VCaP (cell line): ENCODE measurements around the gene CAMTA2.
A peak's percentile ranks its signal among the peaks of the same experiment; 100 is the strongest.
"Not testable (repeated sequence)": the region's sequence is repeated elsewhere in the genome, so short reads cannot be mapped to it uniquely, and the experiment has no call there.

Experiments used
- H3K27ac ChIP-seq: fragments of 450-650 bp; 2 replicates; pipeline ENCODE4 v1.5.1; 2017
- CTCF ChIP-seq: fragments of 450-650 bp; conservative IDR thresholded peaks from 2 replicates; pipeline ENCODE4 v1.5.1; 2017; ENCODE audit warnings: mild to moderate bottlenecking, moderate library complexity

CAMTA2 gene

DNA sequence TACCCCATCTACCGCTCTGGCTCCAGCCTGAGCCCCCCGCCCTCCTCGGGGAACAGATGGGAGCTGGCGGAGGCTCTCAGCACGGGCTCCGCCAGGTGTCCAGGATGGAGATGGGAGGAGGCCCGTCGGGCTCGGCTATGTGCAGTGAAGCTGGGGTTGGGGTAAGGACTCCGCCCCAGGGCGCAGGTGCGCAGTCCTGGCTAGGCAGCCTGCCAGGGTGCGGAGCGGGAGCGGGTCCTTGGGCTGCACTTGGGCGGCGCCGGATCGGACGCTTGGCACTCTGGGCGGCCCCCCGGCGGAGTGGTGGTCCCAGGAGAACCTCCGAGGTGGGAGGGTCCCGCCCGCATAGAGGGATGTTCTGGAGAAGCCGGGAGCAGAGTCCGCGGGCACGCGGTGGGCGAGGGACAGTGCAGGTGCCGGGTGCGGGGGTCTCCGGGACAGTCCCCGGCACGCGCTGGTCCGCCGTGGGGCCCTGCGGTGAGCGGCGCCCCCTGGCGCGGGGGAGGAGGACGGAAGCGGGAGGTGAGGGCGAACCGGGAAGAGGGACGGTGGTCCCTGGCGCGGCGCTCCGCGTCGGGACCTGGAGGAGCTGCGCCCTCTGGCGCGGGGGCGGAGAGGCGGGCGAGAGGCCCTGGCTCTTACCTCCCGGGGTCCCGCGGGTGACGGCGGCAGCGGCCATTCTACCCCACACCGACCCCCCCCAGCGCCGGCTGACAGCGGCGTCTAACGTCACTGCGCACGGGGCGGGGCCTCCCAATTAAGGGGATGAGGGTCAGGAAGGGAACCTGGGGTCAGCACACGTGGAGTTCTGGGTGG, at the start of gene CAMTA2:
TSS of gene CAMTA2 (minus strand) at position 725 of the 816 bp plus-strand sequence. CDS start 1,453 bp downstream, outside the sequence.
- peak; percentile 73 for TF ChIP-seq CTCF
- peak within 1 kb of the TSS; percentile 91 for H3K27ac ChIP-seq

DNA sequence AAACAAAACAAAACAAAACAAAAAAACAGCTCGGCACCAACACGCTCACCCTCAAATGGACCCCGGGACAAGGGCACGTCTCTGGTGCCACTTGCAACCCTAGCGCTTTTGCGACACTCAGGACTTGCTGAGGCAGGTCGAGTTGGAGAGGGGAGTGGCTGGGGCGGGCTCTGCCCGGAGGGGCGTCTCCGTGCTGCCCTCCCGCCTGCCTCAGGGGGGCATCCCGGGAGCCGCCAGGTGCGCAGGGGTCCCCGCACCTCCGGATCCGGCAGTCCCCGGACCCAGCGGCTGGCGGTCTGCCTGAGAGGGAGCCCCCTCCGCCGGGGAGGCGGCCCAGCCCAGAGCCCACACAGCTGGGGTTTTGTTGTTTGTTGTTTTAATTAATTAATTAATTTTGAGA, 47.8 kb upstream of the CAMTA2 start, which contains the start of gene SLC52A1:
TSS of gene SLC52A1 (minus strand) at position 112 of the 400 bp plus-strand sequence. CDS start 820 bp downstream, outside the sequence.
- no peak for TF ChIP-seq CTCF

GRCh38 chr17:5034651-5035050, 47.2 kb upstream of the CAMTA2 start:
- no peak for TF ChIP-seq CTCF
- no peak overlapping the region for H3K27ac ChIP-seq

More for the DNA sequence above, 47.8 kb upstream of the CAMTA2 start, which contains the start of gene SLC52A1:
- no peak within 1 kb of the TSS for H3K27ac ChIP-seq

DNA sequence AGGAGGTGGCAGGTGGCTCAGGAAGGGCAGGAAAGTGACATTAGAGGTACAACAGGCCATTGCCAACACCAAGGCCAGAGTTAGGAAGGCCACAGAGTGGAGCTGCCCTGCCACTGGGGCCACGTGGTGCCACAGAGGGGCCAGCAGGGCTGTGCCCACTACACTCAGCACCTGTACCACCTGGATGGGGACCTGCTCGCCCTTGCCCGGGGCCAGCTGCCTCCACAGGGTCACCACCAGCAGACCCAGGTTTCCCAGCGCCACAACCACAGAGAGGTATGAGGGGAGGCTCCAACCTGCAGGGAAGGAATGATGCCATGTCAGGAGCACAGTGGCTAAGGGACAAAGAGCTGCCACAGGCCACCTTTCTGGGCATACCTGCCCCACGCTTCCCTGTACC, 46.6 kb upstream of the CAMTA2 start:
- TF ChIP-seq CTCF: no peak
- H3K27ac ChIP-seq: no peak overlapping the region

DNA sequence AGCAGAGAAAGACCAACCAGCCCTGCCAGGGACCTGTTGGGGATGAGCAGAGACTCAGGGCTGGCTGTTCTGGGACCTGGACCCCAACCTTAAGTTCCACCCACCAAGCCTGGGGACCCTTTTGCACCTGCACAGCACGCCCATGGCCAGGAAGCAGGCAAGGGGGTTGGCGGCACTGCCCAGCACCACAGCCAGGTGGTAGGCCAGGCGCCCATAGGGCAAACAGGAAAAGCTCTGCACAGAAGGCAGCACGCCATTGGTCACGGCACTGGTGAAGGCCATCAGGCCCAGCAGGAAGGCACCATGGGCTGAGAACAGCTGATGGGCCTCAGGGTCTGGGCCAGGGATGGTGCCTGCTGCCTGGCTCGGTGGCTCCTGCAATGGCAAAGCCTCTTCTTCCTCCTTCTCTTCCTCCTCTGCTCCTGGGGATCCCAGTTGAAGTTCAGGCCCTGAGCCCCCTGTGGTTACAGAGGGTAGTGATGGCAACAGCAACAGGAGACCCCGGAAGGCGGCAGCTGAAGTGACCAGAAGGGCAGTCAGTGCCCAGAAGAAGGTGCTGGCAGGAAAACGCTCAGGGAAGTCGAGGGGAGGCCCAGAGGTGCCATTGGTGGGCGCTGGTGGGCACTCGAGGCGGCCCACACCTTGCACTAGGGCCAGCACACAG, 46.0 kb upstream of the CAMTA2 start:
- no peak for TF ChIP-seq CTCF
- H3K27ac ChIP-seq: no peak overlapping the region

- no peak for TF ChIP-seq CTCF
- H3K27ac ChIP-seq: no peak overlapping the region
Observed at GRCh38 chr17:5032865-5033264, 45.4 kb upstream of the CAMTA2 start.

DNA sequence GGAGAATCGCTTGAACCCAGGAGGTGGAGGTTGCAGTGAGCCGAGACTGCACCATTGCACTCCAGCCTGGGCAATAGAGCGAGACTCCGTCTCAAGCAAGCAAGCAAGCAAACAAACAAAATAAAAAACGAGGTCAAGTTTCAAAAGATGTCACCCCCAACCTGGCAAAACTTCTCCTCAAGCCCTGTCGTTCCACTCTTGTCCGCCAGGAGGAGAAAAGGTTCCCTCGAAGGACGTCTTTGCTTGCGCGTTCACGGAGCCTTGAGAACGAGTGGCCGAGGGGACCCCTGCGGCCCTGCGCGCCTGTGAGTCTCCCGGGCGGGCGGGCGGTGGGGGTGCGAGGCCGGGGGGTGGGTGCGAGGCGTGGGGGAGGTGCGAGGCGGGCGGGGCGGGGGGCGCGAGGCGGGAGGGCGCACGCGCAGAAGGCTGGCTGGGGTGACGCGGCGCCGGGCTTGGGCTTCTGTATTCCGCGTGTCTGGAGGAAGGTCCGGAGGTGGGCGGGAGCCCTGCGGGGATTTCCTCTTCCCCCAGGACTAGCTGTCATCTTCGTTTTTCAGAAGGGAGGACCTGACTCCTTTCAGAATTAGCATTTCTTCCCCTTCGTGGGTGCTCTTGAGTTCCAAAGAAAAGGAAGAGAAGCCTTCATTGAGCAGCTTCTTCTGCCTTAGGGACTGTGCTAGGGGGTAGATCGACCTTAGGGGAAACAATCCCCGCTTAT, 44.0 kb upstream of the CAMTA2 start:
- peak; percentile 66 for TF ChIP-seq CTCF
- H3K27ac ChIP-seq: peak overlapping the region; percentile 34; the same call in 1 of the 2 replicates

GRCh38 chr17:5030168-5030567, 42.7 kb upstream of the CAMTA2 start:
- not testable (repeated sequence) for H3K27ac ChIP-seq
